HG03378 (cell line): ENCODE measurements around the gene TMEM117.
"Not testable (repeated sequence)": the region's sequence is repeated elsewhere in the genome, so short reads cannot be mapped to it uniquely, and the experiment has no call there.

Experiments used
- ATAC-seq: cut with Tn5 transposase; IDR thresholded peaks from one replicate; pipeline ENCODE4 v1.9.1; 2021; ENCODE audit warnings: mild to moderate bottlenecking, moderate library complexity; ENCODE audit not compliant: unreplicated experiment

Gene TMEM117

GRCh38 chr12:43840338-43840737, 4.5 kb downstream of the TMEM117 start:
- no peak for ATAC-seq

DNA sequence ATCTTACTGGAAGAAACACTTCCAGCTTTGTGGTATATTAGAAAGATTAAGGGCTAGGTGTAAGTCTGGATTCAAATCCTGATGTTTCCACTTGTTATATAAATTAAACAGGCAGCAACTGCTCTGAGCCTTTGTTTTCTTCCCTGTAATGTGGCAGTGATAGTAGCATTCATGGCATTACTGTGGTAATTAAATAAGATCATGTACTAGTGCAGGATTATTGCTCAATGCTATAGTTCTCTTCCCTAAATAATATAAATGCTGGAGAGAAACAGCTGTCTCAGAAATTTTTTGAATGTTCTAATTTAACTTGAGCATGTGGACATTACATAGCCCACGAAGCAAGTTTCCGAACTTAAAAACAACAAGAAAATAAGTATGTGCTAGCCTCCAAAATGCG, 5.4 kb downstream of the TMEM117 start:
- ATAC-seq: no peak

DNA sequence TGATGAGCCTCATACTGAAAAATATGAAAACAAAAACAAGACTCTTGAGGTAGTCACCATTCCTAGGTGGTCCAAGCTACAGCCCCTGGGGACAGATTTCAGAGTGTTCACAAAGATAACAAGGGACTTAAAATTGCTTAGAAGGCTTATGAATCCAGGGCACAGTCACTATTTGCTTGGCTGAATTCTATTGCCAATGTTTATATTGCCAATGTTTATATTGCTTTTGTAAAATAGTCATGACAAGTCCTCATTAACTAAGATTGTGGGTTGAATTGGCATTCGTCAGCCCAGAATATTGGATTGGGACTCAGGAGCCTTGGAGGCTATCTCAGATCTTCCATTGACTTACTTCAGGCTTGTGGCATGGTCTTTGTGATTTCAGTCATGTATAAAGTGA, 6.4 kb downstream of the TMEM117 start:
- no peak for ATAC-seq

DNA sequence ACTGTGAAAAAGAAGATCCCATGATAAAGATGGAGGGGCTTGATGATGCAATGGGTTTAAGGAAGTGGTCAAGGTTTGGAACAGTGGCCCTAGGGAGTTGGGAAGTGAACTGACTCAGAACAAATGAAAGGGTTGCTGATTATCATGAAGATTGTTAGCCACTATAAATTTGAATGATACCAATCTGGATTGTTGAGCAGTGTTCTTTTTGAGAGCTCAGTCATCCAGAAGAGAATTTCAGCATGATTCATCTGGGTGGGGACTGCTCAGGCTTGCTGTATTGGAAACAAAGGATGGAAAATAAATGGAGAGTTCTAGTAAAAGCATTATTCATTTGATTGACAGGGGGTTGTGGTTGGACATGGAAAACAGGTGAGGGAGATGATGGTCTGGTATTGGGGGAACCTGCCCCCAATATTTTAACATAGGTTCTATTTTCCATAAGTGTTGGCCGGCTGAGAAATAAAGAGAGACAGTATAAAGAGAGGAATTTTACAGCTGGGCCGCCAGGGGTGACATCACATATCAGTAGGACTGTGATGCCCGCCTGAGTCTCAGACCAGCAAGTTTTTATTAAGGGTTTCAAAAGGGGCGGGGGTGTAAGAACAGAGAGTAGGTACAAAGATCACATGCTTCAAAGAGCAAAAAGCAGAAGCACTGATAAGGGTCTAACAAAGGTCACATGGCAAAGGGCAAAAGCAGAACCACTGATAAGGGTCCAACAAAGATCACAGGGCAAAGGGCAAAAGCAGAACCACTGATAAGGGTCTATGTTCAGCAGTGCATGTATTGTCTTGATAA, 11.7 kb downstream of the TMEM117 start:
- ATAC-seq: not testable (repeated sequence)

DNA sequence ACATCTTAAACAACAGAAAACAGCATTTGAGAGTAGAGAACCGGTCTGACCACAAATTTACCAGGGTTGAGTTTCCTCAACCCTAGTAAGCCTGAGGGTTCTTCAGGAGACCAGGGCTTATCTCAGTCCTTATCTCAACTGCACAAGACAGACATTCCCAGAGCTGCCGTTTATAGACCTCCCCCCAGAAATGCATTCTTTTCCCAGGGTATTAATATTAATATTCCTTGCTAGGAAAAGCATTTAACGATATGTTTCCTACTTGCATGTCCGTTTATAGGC, 12.3 kb downstream of the TMEM117 start:
- ATAC-seq: no peak

DNA sequence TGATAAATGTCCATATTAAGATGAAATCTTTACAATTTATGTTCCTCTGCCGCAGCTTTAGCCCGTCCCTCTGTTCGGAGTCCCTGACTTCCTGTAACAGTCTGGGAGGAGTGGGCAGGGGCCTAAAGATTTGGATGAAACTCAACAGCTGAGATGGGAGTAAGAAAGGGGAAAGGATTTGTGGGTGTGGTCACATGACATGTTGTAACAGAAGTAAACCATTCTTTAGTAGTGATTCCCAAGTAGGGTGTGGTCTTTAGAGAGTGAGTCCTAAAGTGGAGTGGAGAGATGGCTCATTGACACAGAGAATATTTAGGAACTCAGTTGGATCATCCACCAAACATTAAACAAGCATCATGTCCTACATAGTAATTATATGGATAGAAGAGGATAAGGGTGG, 12.9 kb downstream of the TMEM117 start:
- no peak for ATAC-seq

DNA sequence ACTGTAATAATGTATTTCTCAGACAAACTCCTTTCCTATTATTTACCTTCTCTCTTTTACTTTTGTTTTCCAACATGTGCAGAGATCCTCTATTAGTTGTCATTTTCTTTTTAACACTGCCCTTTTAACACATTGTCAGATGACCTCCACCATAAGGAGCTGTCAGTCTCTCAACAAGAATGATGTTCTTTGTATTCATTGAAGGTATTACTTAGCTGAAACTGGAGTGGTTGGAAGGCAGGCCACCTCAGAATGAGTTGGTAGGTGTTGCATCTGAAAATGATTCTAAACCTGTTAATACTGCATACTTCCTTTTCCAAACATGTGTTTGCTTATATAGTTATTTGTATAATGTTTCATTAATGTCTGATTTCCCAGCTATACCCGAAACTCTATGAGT, 16.9 kb downstream of the TMEM117 start:
- ATAC-seq: no peak

DNA sequence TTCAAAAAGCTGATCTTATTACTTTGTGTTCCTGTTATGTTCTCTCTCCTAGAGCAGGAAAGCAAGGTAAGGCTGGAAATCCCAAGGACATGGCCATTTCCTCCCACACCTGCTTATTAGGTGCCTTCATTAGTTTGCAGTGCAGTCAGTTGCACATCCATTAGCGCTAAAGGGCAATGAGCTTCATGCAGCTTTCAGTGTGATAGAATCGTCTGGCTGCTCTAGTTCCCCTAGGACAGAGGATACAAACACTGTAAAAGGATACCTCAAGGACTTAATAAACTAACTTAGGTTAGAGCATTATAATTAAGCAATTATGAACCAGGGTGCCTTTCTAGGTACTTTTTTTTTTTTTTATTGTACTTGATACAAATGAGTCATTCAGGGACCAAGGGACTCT, 21.1 kb downstream of the TMEM117 start:
- ATAC-seq: no peak

- no peak for ATAC-seq
These were observed 22.2 kb downstream of the TMEM117 start for GRCh38 chr12:43858096-43858495.

- ATAC-seq: no peak
These were observed 23.1 kb downstream of the TMEM117 start for GRCh38 chr12:43858991-43859390.

DNA sequence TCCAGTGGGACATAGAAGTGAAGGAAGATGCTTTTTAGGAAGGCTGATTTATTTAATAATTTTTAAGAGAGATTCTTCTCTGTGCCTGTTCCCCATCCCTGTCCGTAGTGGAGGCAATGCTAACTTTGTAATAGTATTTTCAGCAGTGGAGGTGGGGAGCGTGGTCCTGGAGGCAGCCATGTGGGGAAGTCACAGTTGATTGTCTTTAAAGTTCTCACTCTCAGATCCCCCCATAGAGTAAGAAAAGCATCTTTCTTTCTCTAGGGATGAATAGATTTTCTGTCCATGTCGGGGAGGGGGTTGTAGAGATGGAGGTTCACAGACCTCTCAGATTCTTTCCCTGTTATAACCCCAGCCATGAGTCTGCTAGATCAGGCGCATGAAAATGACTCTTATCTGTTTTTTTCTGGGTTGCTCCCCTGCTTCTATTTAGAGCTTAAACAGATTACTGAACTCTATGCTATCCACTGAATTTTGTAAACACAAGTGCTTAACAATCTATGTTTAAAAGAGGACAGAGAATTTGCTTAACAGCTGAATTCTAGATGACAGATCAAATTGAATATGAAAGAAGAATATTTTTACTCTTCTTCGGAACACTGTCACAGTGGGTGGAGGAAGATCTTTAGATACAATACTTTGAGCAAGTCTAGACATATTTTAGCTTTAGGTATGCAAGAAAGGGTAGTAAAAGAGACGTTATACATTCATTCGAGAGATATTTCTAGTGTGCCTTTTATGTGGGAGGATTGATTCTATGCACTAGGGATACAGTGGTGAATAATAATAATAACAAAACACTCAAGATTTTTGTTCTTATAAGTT, 25.3 kb downstream of the TMEM117 start:
- ATAC-seq: no peak

DNA sequence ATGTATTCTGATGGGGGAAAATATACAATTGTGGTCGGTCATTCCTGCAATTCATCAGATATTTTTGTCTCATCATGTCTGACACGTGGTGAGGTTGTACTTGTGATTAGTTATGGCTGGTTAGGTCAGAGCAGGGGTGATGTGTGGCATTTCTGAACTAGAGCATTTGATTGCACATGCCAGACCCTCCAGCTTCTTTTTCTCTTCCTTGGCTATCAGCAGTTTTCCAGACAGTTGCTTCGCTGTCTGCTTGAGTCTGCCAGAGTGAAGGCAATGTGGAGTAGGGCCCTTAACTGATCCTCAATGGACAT, 25.9 kb downstream of the TMEM117 start:
- no peak for ATAC-seq

DNA sequence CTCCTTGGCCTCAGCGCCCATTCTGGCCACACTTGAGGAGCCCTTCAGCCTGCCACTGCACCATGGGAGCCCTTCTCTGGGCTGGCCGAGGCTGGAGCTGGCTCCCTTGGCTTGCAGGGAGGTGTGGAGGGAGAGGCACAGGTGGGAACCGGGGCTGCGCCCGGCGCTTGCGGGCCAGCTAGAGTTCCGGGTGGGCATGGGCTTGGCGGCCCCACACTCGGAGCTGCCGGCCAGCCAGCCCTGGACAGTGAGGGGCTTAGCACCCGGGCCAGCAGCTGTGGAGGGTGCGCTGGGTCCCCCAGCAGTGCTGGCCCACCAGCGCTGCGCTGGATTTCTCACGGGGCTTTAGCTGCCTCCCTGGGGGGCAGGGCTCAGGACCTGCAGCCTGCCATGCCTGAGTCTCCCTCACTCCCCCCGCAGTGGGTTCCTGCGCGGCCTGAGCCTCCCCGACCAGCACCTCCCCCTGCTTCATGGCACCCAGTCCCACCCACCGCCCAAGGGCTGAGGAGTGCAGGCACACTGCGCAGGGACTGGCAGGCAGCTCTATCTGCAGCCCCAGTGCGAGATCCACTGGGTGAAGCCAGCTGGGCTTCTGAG, 28.0 kb downstream of the TMEM117 start:
- no peak for ATAC-seq

GRCh38 chr12:43864557-43864956, 28.7 kb downstream of the TMEM117 start:
- ATAC-seq: not testable (repeated sequence)

- ATAC-seq: no peak
These were observed 33.3 kb downstream of the TMEM117 start for GRCh38 chr12:43869184-43869583.

DNA sequence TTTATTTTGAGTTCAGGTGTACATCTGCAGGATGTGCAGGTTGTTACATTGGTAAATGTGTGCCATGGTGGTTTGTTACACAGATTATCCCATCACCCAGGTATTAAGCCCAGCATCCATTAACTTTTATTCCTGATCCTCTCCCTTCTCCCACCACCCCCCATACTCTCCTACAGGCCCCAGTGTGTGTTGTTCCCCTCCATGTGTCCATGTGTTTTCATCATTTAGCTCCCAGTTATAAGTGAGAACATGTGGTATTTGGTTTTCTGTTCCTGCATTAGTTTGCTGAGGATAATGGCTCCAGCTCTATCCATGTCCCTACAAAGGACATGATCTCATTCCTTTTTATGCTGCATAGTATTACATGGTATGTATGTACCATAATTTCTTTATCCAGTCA, 33.9 kb downstream of the TMEM117 start:
- ATAC-seq: not testable (repeated sequence)

DNA sequence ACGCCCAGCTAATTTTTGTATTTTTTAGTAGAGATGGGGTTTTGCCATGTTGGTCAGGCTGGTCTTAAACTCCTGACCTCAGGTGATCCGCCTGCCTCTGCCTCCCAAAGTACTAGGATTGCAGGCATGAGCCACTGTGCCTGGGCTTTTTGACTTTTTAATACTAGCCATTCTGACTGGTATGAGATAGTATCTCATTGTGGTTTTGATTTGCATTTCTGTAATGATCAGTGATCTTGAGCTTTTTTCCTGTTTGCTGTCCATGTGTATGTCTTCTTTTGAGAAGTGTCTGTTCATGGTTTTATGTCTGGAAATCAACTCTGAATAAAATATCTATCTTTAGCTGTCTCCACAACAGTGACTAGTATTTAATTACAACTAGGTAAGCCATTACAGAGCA, 35.4 kb downstream of the TMEM117 start:
- ATAC-seq: not testable (repeated sequence)

- ATAC-seq: no peak
These were observed 36.5 kb downstream of the TMEM117 start for GRCh38 chr12:43872396-43872795.

DNA sequence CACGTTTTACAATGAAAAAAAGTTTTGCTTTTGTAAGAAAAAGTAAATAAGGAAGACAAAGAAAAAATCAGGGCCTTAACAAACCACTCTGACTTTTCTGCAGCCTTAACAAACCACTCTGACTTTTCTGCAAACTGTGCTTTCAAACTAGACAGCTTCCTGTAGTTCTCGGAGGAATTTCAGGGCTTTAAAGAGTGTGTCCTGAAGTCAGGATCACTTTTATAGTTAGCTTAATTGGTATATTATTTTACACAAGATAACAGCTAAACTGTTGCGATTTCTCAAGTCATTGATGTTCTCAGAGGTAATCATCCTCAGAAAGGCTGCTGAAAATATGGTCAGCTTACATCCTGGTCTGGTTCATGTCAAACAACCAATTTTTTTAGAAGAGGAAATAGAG, 42.2 kb downstream of the TMEM117 start:
- ATAC-seq: no peak

DNA sequence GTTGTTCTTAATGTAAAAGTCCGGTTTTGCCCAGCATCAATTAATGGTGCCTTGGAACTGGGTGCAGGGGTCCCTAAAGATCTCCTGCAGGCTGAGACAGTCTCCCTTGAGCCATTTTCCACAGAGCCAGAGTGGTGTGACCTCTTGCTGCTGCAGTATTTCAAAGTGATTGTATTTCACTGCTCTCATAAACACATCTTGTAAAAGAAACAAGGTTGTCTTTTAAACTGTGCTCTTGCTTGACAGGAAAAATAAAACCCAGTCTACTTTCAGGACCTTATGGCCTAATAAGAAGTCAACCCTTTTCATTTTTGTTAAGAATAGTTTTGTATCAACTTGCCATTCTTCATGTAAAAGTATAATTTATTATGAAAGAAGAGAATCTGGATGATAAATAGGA, 44.7 kb downstream of the TMEM117 start:
- ATAC-seq: no peak

DNA sequence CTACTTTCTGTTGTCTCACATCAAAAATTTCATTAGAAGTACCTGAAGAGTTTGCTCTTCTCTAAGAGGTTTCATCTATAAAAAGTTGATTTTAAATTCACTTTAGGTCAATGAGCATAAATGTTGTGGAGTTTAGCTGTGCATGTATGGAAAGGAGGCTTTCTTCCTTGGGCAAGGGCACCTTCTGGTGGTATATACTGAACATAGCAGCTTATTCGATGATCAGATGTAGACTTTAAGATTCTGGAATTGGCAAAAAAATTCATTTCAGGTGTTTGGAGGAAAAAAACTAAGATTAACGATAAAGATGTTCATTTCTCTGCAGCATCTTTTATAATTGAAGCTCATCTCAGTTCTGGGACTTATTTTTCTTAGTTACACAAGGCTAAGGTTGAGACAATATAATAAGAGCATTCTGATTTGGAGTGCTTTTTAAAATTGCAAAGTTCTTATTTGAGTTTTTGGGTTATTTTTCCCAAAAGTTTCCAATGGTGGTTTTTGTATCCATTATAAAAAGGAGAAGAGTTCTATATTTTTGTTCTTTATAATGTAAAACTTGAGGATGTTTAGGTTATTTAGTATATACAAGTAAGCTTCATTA, 46.8 kb downstream of the TMEM117 start:
- peak; percentile 93 for ATAC-seq

GRCh38 chr12:43883311-43883710, 47.4 kb downstream of the TMEM117 start:
- no peak for ATAC-seq
